Measurements from ENCODE around the gene BEST4. TPM values are rescaled to one million over a fixed set of nuclear protein-coding genes. Genes with fewer than 3 reads are reported as not detected.
A peak's percentile ranks its signal among the peaks of the same experiment; 100 is the strongest.

BEST4 gene
- total and polyA plus RNA-seq, 2 of the 8 experiments (the other 6 are each of a cell fraction or from before 2014, with no cell fraction given) = 0.76 to 1.4 TPM

GRCh38 chr1:44739307-44740178 is 48.4 kb downstream of the BEST4 start, which contains the start of gene KIF2C (continued):
- TF ChIP-seq CHD7 (IDR thresholded peaks at IDR 0.05; ENCODE audit: insufficient replicate concordance, low read length) (no peak), BCL11A (IDR thresholded peaks at IDR 0.05; ENCODE audit: low read depth in 2 of 2, low read length in 2 of 2) (no peak), CTCF (IDR thresholded peaks at IDR 0.05; ENCODE audit: control extremely low read depth in 1 of 3, insufficient read depth in 1 of 3, low read depth in 1 of 3, low read length in 3 of 3) (no peak), ASH2L (IDR thresholded peaks at IDR 0.05; ENCODE audit: low read length) (peak; percentile 60), ATF3 (IDR thresholded peaks at IDR 0.05; ENCODE audit: insufficient read depth, low read depth, low read length) (no peak)
